GM06990 (cell line): ENCODE results near the gene GLTP.
A peak's percentile ranks its signal among the peaks of the same experiment; 100 is the strongest.

Source experiments
- DNase-seq: peaks from one replicate; pipeline ENCODE4 v3.0.0-alpha.2; 2011; ENCODE audit not compliant: insufficient read length; ENCODE audit errors: extremely low read depth
- H3K27me3 ChIP-seq: replicated peaks from 2 replicates; pipeline ENCODE4 v1.6.0; 2011; ENCODE audit warnings: low read length; ENCODE audit not compliant: control insufficient read depth, insufficient read depth
- H3K36me3 ChIP-seq: 2 replicates; pipeline ENCODE4 v1.5.1; 2011; ENCODE audit warnings: low read length; ENCODE audit not compliant: control insufficient read depth, insufficient read depth
- H3K4me3 ChIP-seq: replicated peaks from 2 replicates; pipeline ENCODE4 v1.5.1; 2011; ENCODE audit warnings: low read depth, mild to moderate bottlenecking, control low read depth, low read length
- TF ChIP-seq, protein P1 (sequence below): IDR thresholded peaks from 2 replicates; pipeline ENCODE4 v1.5.1; 2011; ENCODE audit warnings: low read length, control low read depth, mild to moderate bottlenecking, inconsistent platforms; ENCODE audit not compliant: insufficient read depth, poor library complexity, severe bottlenecking

The GLTP gene

DNA sequence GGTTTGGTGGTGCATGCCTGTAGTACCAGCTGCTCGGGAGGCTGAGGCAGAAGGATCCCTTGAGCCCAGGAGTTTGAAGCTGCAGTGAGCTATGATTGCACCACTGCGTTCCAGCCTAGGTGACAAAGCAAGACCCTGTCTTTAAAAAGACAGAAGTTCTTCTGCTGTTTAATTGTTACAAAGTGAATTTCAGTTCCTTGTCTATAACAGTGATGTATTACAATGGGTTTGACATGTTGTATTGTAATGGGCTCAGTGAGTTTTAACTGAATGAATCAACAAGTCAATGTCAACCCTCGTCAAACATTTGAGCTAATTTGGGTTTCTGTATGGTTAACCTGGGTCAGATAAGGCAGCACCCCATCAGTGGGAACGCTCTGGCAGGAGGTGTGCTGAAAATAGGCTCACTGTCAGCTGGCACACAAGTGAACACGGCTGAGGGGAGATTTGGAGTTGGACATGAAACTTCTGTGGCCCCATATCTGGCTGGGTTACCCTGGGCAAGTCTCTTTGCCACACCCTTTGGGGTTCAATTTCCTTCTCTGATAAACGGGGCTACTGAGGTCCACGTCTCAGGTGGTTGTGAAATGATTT is 33.1 kb downstream of the GLTP start:
- Histone ChIP-seq H3K27me3 (no peaks in the 10 kb centered on the region), H3K4me3 (no peak overlapping the region), H3K36me3 (no peaks in the 10 kb centered on the region)
- DNase-seq: no peak
- TF ChIP-seq, protein P1, sequence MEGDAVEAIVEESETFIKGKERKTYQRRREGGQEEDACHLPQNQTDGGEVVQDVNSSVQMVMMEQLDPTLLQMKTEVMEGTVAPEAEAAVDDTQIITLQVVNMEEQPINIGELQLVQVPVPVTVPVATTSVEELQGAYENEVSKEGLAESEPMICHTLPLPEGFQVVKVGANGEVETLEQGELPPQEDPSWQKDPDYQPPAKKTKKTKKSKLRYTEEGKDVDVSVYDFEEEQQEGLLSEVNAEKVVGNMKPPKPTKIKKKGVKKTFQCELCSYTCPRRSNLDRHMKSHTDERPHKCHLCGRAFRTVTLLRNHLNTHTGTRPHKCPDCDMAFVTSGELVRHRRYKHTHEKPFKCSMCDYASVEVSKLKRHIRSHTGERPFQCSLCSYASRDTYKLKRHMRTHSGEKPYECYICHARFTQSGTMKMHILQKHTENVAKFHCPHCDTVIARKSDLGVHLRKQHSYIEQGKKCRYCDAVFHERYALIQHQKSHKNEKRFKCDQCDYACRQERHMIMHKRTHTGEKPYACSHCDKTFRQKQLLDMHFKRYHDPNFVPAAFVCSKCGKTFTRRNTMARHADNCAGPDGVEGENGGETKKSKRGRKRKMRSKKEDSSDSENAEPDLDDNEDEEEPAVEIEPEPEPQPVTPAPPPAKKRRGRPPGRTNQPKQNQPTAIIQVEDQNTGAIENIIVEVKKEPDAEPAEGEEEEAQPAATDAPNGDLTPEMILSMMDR: no peak

- no peak for DNase-seq
- no peaks in the 10 kb centered on the region for H3K36me3 ChIP-seq
- TF ChIP-seq, protein P1: no peak
- H3K4me3 ChIP-seq: peak overlapping the region; percentile 27; the same call in 1 of the 2 replicates
- H3K27me3 ChIP-seq: no peaks in the 10 kb centered on the region
Observed at GRCh38 chr12:109845824-109846205, 34.5 kb downstream of the GLTP start.

GRCh38 chr12:109844983-109845823 is 35.1 kb downstream of the GLTP start:
- TF ChIP-seq, protein P1: peak; percentile 99
- H3K36me3 ChIP-seq: no peaks in the 10 kb centered on the region
- peak; percentile 87 for DNase-seq
- H3K4me3 ChIP-seq: peak overlapping the region; percentile 27
- H3K27me3 ChIP-seq: no peaks in the 10 kb centered on the region

GRCh38 chr12:109844091-109844490 is 36.2 kb downstream of the GLTP start:
- Histone ChIP-seq H3K27me3 (no peaks in the 10 kb centered on the region), H3K4me3 (no peak overlapping the region), H3K36me3 (no peaks in the 10 kb centered on the region)
- DNase-seq: no peak
- TF ChIP-seq, protein P1: no peak

GRCh38 chr12:109842021-109842420 is 38.3 kb downstream of the GLTP start:
- no peak overlapping the region for H3K4me3 ChIP-seq
- DNase-seq: no peak
- TF ChIP-seq, protein P1: no peak
- no peaks in the 10 kb centered on the region for H3K36me3 ChIP-seq
- no peaks in the 10 kb centered on the region for H3K27me3 ChIP-seq
